ENCODE measurements around the gene NDFIP1. TPM values are rescaled to one million over a fixed set of nuclear protein-coding genes. Genes with fewer than 3 reads are reported as not detected.

NDFIP1 gene
- total and polyA plus RNA-seq, 2 of the 8 experiments (the other 6 are each of a cell fraction or from before 2014, with no cell fraction given) = 8.8 to 27.1 TPM

- Histone ChIP-seq H4K8ac (ENCODE audit: extremely low read depth, insufficient read depth, low read length) (no peak overlapping the region), H3K27ac (ENCODE audit: low read depth, low read length) (no peak overlapping the region), H2BK120ac (replicated peaks; ENCODE audit: low read depth, low read length) (no peak overlapping the region), H4K20me1 (replicated peaks in 1 of 2; ENCODE audit: control insufficient read depth in 1 of 2, insufficient read depth in 2 of 2, low read length in 2 of 2) (no peaks in the 10 kb centered on the region), H3K4me1 (replicated peaks in 1 of 4; ENCODE audit: control insufficient read depth in 3 of 4, insufficient read depth in 4 of 4, low read length in 3 of 4) (peaks cover 0 to 6% (median 2%) of the 10 kb centered on the region in 4 experiments; a peak in 2 of 7 replicates), H2AK5ac (ENCODE audit: low read depth, low read length) (no peak overlapping the region), H3K27me3 (replicated peaks in 1 of 4; ENCODE audit: control insufficient read depth in 3 of 4, extremely low read depth in 1 of 4, insufficient read depth in 3 of 4, low read length in 3 of 4) (no peaks in the 10 kb centered on the region), H3K9me3 (ENCODE audit: insufficient read depth in 2 of 2, low read depth in 1 of 2, low read length in 1 of 2) (0 out of 4 replicates have a peak, but pooled peaks cover 2 to 4% of the 10 kb centered on the region in 2 experiments), H4K91ac (replicated peaks; ENCODE audit: insufficient read length, low read length) (no peak overlapping the region), H3K23ac (ENCODE audit: insufficient read length) (no peak overlapping the region), H3K4me2 (ENCODE audit: insufficient read depth in 1 of 2, low read depth in 2 of 2, low read length in 2 of 2) (no peak overlapping the region), H3K56ac (replicated peaks; ENCODE audit: insufficient read length, low read depth, low read length) (no peak overlapping the region), H2BK20ac (ENCODE audit: low read length) (no peak overlapping the region), H3K23me2 (ENCODE audit: low read depth, low read length) (no peaks in the 10 kb centered on the region), H3K4ac (replicated peaks; ENCODE audit: insufficient read length, low read depth, low read length) (no peak overlapping the region), H3K9ac (replicated peaks in 1 of 4; ENCODE audit: extremely low read depth in 1 of 4, low read depth in 3 of 4, low read length in 3 of 4) (no peak overlapping the region), H2BK12ac (ENCODE audit: low read depth, low read length) (no peak overlapping the region), H3K36me3 (ENCODE audit: control insufficient read depth in 2 of 4, insufficient read depth in 4 of 4, low read length in 3 of 4) (no peaks in the 10 kb centered on the region; a peak in 2 of 8 replicates), H4K5ac (ENCODE audit: insufficient read length, low read depth, low read length) (no peak overlapping the region), H3K79me1 (ENCODE audit: low read depth, low read length) (no peaks in the 10 kb centered on the region; the same call in 1 of the 2 replicates), H3K18ac (ENCODE audit: extremely low read depth, low read length) (no peak overlapping the region), H3K14ac (ENCODE audit: insufficient read length) (no peak overlapping the region), H3K79me2 (ENCODE audit: control insufficient read depth in 1 of 2, insufficient read depth in 2 of 2, low read length in 2 of 2) (peaks cover 0 to 62% of the 10 kb centered on the region in 2 experiments; a peak in 2 of 4 replicates), H3K4me3 (ENCODE audit: extremely low read depth in 1 of 4, insufficient read depth in 2 of 4, low read depth in 3 of 4, low read length in 4 of 4) (no peak overlapping the region), H2BK5ac (ENCODE audit: low read depth, low read length) (no peak overlapping the region), H2AFZ (ENCODE audit: low read length) (no peak overlapping the region), H2BK15ac (ENCODE audit: low read length) (no peak overlapping the region)
- ChIA-PET POLR2A (ENCODE audit: partially characterized antibody) (no interaction called here), CTCF (ENCODE audit: partially characterized antibody) (no interaction called here)
- WGBS, 2 experiments (ENCODE audit: extremely low coverage in 1 of 2, insufficient coverage in 1 of 2, insufficient read length in 1 of 2, insufficient replicate concordance in 2 of 2, low coverage in 1 of 2, low lambda C conversion rate in 2 of 2, missing lambda C conversion rate in 1 of 2) = 97% methylated on average over 3 of the region's 3 CpGs; no CpG with 5 or more reads in 1 of the 2 experiments
- TF ChIP-seq SUZ12 (IDR thresholded peaks at IDR 0.05; ENCODE audit: low read length) (no peak), SP4 (IDR thresholded peaks at IDR 0.05; ENCODE audit: low read length) (no peak), USF2 (IDR thresholded peaks at IDR 0.05; ENCODE audit: low read length) (no peak), SIX5 (IDR thresholded peaks at IDR 0.05; ENCODE audit: low read depth, low read length) (no peak), EP300 (IDR thresholded peaks at IDR 0.05; ENCODE audit: borderline replicate concordance in 1 of 2, low read depth in 2 of 2, low read length in 2 of 2) (no peak), CTCF (IDR thresholded peaks at IDR 0.05; ENCODE audit: control extremely low read depth in 1 of 3, insufficient read depth in 1 of 3, low read depth in 1 of 3, low read length in 3 of 3) (no peak), RNF2 (IDR thresholded peaks at IDR 0.05; ENCODE audit: borderline replicate concordance, low read depth, low read length, missing control alignments, poor library complexity, severe bottlenecking) (no peak)
- DNase-seq (ENCODE audit: low read depth in 1 of 2, low spot score in 2 of 2) (no peak), FAIRE-seq (no peak)
These were observed 16.8 kb downstream of the NDFIP1 start for GRCh38 chr5:142125378-142125777.
